B cell (primary cell): ENCODE data around the gene SUN3. TPM values are rescaled to one million over a fixed set of nuclear protein-coding genes. Genes with fewer than 3 reads are reported as not detected.

Experiments
- ATAC-seq: fragments of 200-7000 bp; cut with Tn5 transposase; one replicate; pipeline ENCODE4 v1.10.0; 2021; ENCODE audit warnings: low read depth, mild to moderate bottlenecking, moderate number of reproducible peaks, moderate library complexity
- CTCF ChIA-PET: fragments of 350-600 bp; sonication (Branson Sonifier 250); formaldehyde crosslinking; loops from one replicate; lab custom pipeline; 2021; ENCODE audit warnings: antibody characterized with exemption, inconsistent platforms; lab: Charles Lee
- POLR2A ChIA-PET: fragments of 350-600 bp; sonication (Branson Sonifier 250); formaldehyde crosslinking; loops from one replicate; lab custom pipeline; 2021; ENCODE audit warnings: antibody characterized with exemption; lab: Charles Lee
- DNase-seq: peaks from one replicate; pipeline ENCODE4 v3.0.0; 2013
- H2AFZ ChIP-seq: 2 replicates; pipeline ENCODE4 v1.6.1; 2012; ENCODE audit warnings: mild to moderate bottlenecking, low read depth, low read length; ENCODE audit not compliant: insufficient read depth, poor library complexity, severe bottlenecking
- H3K27ac ChIP-seq, 2 donors: 1 replicate in 1 of 2; 2 replicates in 1 of 2; pipeline ENCODE4 v1.5.1; 2012 to 2013; ENCODE audit warnings: low read length in 2 of 2, mild to moderate bottlenecking in 2 of 2, moderate library complexity in 1 of 2
- H3K27me3 ChIP-seq, 4 experiments: fragments of 200-600 bp in 1 of 4; sonication (generic) in 1 of 4; replicated peaks in 1 of 4; 1 replicate in 2 of 4; 2 replicates in 2 of 4; pipeline versions ENCODE4 v1.6.1 to v1.7.0; 2013 to 2016; ENCODE audit warnings: low read length in 3 of 4, mild to moderate bottlenecking in 2 of 4, mixed read lengths in 1 of 4, moderate library complexity in 1 of 4; ENCODE audit not compliant: insufficient read depth in 4 of 4, control insufficient read depth in 3 of 4; ENCODE audit errors: control extremely low read depth in 1 of 4
- H3K36me3 ChIP-seq, 2 experiments: replicated peaks in 1 of 2; 1 replicate in 1 of 2; 2 replicates in 1 of 2; pipeline versions ENCODE4 v1.6.1 to v1.7.1; 2013; ENCODE audit warnings: low read length in 1 of 2; ENCODE audit not compliant: insufficient read depth in 2 of 2, control insufficient read depth in 1 of 2; ENCODE audit errors: control extremely low read depth in 1 of 2, extremely low read depth in 1 of 2
- H3K4me1 ChIP-seq, 2 donors: fragments of 200-600 bp in 1 of 2; sonication (generic) in 1 of 2; 1 replicate in 1 of 2; 2 replicates in 1 of 2; pipeline versions ENCODE4 v1.5.1 to v1.6.1; 2013 to 2017; ENCODE audit warnings: low read length in 2 of 2; ENCODE audit not compliant: control insufficient read depth in 2 of 2, insufficient read depth in 2 of 2
- H3K4me2 ChIP-seq: replicated peaks from 2 replicates; pipeline ENCODE3; 2012; ENCODE audit warnings: mild to moderate bottlenecking, low read depth, low read length; ENCODE audit not compliant: poor library complexity, severe bottlenecking
- H3K4me3 ChIP-seq, 5 experiments: fragments of 200-600 bp in 1 of 5; sonication (generic) in 1 of 5; 1 replicate in 3 of 5; 2 replicates in 2 of 5; pipeline versions ENCODE4 v1.5.1 to v1.7.0; 2011 to 2016; ENCODE audit warnings: low read length in 4 of 5, mild to moderate bottlenecking in 4 of 5, low read depth in 2 of 5, control low read depth in 1 of 5, moderate library complexity in 1 of 5; ENCODE audit not compliant: insufficient read depth in 1 of 5; ENCODE audit errors: control extremely low read depth in 1 of 5, extremely low read depth in 1 of 5
- H3K79me2 ChIP-seq: fragments of 200-600 bp; sonication (generic); one replicate; pipeline ENCODE4 v1.6.0; 2016; ENCODE audit warnings: low read length; ENCODE audit not compliant: control insufficient read depth, insufficient read depth
- H3K9ac ChIP-seq: fragments of 200-600 bp; sonication (generic); 2 replicates; pipeline ENCODE4 v1.6.1; 2017; ENCODE audit warnings: mild to moderate bottlenecking, low read length, moderate library complexity
- H3K9me3 ChIP-seq, 3 donors: one replicate each; pipeline versions ENCODE4 v1.6.1 to v1.7.1; 2013; ENCODE audit warnings: low read length in 2 of 3; ENCODE audit not compliant: control insufficient read depth in 2 of 3, insufficient read depth in 1 of 3; ENCODE audit errors: control extremely low read depth in 1 of 3
- H4K20me1 ChIP-seq: 2 replicates; pipeline ENCODE4 v1.6.0; 2012; ENCODE audit warnings: mild to moderate bottlenecking, low read length; ENCODE audit not compliant: insufficient read depth, control insufficient read depth, poor library complexity, severe bottlenecking
- H3K27ac Mint-ChIP-seq: one replicate; pipeline ENCODE4 v1.8.0; 2021; ENCODE audit warnings: mixed read lengths
- H3K27me3 Mint-ChIP-seq: one replicate; pipeline ENCODE4 v1.8.0; 2021; ENCODE audit warnings: mixed read lengths
- H3K4me1 Mint-ChIP-seq: one replicate; pipeline ENCODE4 v1.8.0; 2021; ENCODE audit warnings: mixed read lengths
- H3K4me3 Mint-ChIP-seq: one replicate; pipeline ENCODE4 v1.8.0; 2021; ENCODE audit warnings: mixed read lengths
- H3K9me3 Mint-ChIP-seq: one replicate; pipeline ENCODE4 v1.8.0; 2022; ENCODE audit warnings: mixed read lengths; ENCODE audit not compliant: insufficient read depth
- EZH2 ChIP-seq: IDR thresholded peaks from 2 replicates; pipeline ENCODE4 v1.6.1; 2012; ENCODE audit warnings: borderline replicate concordance, low read depth, mild to moderate bottlenecking, moderate library complexity, low read length; ENCODE audit not compliant: insufficient read depth, poor library complexity, severe bottlenecking
- WGBS: methylation state at CpG from one replicate; pipeline ENCODE4 v1.1.5; 2013; ENCODE audit warnings: missing lambda C conversion rate; ENCODE audit not compliant: insufficient coverage; 5-methylcytosine and 5-hydroxymethylcytosine counted together
- intact Hi-C: fragments of 100-400 bp; cut with micrococcal nuclease; formaldehyde crosslinking; loops from one replicate; pipeline ENCODE4 v1.10.0; 2022
- polyA plus RNA-seq: library from polyadenylated mRNA; depleted of rRNA; stranded (reverse); fragments of >200 nt; gene quantifications from 2 replicates; pipeline ENCODE4 v1.2.3, GENCODE V29; 2012
- total RNA-seq, 2 donors: library from RNA; stranded (reverse); fragments of 120-200 nt in 1 of 2; gene quantifications; 1 replicate in 1 of 2; 2 replicates in 1 of 2; pipeline versions ENCODE4 v1.2.3 to v1.2.4, GENCODE V29; 2013 to 2022
- TF ChIP-seq, protein P1 (sequence below): fragments of 200-600 bp; IDR thresholded peaks from one replicate; pipeline ENCODE4 v1.8.0; 2022; ENCODE audit warnings: antibody characterized with exemption, mild to moderate bottlenecking

The SUN3 gene
- total and polyA plus RNA-seq, 2 donors (not counting 1 experiment from before 2014, with no cell fraction given): not detected

- Histone ChIP-seq H3K4me2 (no peak overlapping the region), H3K79me2 (no peaks in the 10 kb centered on the region), H3K27me3 (peaks cover 0 to 7% (median 1%) of the 10 kb centered on the region in 4 experiments), H3K9me3 (no peaks in the 10 kb centered on the region), H3K4me3 (no peak overlapping the region), H3K4me1 (no peaks in the 10 kb centered on the region), H2AFZ (no peak overlapping the region), H4K20me1 (no peaks in the 10 kb centered on the region), H3K27ac (no peak overlapping the region), H3K9ac (no peak overlapping the region), H3K36me3 (no peaks in the 10 kb centered on the region)
- ChIA-PET POLR2A (no interaction called here), CTCF (interaction anchor here (1.1 to 1.6 kb wide), 2 partner anchors 16 to 104 kb away, joined by 3 to 4 read pairs; no protein-coding TSS in a partner anchor)
- intact Hi-C loops: no loop called here
- Mint-ChIP-seq H3K9me3 (no peaks in the 10 kb centered on the region), H3K4me1 (peaks cover 26% of the 10 kb centered on the region), H3K27ac (no peak overlapping the region), H3K4me3 (no peak overlapping the region), H3K27me3 (peaks cover 24% of the 10 kb centered on the region)
- WGBS: 98% methylated on average over 6 of the region's 6 CpGs
- DNase-seq (no peak), ATAC-seq (no peak)
- no peak for TF ChIP-seq EZH2
- TF ChIP-seq, protein P1, sequence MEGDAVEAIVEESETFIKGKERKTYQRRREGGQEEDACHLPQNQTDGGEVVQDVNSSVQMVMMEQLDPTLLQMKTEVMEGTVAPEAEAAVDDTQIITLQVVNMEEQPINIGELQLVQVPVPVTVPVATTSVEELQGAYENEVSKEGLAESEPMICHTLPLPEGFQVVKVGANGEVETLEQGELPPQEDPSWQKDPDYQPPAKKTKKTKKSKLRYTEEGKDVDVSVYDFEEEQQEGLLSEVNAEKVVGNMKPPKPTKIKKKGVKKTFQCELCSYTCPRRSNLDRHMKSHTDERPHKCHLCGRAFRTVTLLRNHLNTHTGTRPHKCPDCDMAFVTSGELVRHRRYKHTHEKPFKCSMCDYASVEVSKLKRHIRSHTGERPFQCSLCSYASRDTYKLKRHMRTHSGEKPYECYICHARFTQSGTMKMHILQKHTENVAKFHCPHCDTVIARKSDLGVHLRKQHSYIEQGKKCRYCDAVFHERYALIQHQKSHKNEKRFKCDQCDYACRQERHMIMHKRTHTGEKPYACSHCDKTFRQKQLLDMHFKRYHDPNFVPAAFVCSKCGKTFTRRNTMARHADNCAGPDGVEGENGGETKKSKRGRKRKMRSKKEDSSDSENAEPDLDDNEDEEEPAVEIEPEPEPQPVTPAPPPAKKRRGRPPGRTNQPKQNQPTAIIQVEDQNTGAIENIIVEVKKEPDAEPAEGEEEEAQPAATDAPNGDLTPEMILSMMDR: no peak
These were observed 22.0 kb downstream of the SUN3 start for GRCh38 chr7:48006866-48007265.

DNA sequence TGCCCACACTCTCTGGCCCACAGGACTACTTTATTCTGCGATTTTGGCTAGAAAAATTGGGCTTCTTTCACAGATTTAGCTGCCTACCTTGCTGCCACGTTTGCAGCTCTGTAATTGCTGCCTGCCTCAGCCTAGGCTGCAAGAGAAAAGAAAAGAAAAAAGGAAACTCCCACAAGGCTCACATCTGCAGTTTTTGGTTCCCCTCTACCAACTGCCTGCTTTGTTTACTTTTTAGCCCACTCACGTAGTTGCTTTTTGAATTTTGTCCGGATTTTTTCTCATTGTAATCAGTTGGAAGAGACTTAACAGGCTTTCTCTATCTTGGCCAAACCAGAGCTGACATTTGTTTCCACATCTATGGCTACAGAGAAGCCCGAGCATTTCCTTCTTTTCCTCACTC lies 24.3 kb downstream of the SUN3 start:
- no peaks in the 10 kb centered on the region for H3K79me2 ChIP-seq
- intact Hi-C loops: no loop called here
- H4K20me1 ChIP-seq: no peaks in the 10 kb centered on the region
- no peaks in the 10 kb centered on the region for H3K4me1 ChIP-seq
- ATAC-seq (no peak), DNase-seq (no peak)
- no peak for TF ChIP-seq EZH2
- TF ChIP-seq, protein P1: no peak
- H3K4me3 ChIP-seq: no peak overlapping the region
- H3K9me3 ChIP-seq: peaks cover 0 to 4% (median 0%) of the 10 kb centered on the region in 3 donors
- CTCF ChIA-PET: no interaction called here
- POLR2A ChIA-PET: no interaction called here
- H3K27me3 Mint-ChIP-seq: peaks cover 27% of the 10 kb centered on the region
- peak overlapping the region; percentile 37 for H2AFZ ChIP-seq
- WGBS: 23% methylated on average over 2 of the region's 5 CpGs
- H3K4me3 Mint-ChIP-seq: no peak overlapping the region
- H3K9me3 Mint-ChIP-seq: no peaks in the 10 kb centered on the region
- H3K4me2 ChIP-seq: no peak overlapping the region
- no peak overlapping the region for H3K27ac ChIP-seq
- peaks cover 0 to 7% (median 1%) of the 10 kb centered on the region in 4 experiments for H3K27me3 ChIP-seq
- no peak overlapping the region for H3K27ac Mint-ChIP-seq
- H3K36me3 ChIP-seq: no peaks in the 10 kb centered on the region
- no peak overlapping the region for H3K9ac ChIP-seq
- peaks cover 20% of the 10 kb centered on the region for H3K4me1 Mint-ChIP-seq
